ENCODE data around the gene CCDC175. TPM values are rescaled to one million over a fixed set of nuclear protein-coding genes. Genes with fewer than 3 reads are reported as not detected.

CCDC175 gene
- total and polyA plus RNA-seq, 2 donors (not counting 3 experiments of a cell fraction or from before 2014, with no cell fraction given) = not detected

- H2AFZ ChIP-seq (ENCODE audit: low read depth, low read length) = no peak overlapping the region
- no peaks in the 10 kb centered on the region for H3K9me3 ChIP-seq (replicated peaks; ENCODE audit: control insufficient read depth, insufficient read depth, low read length)
- no TSS peak for BruUV-seq (replicated peaks)
- H3K27me3 ChIP-seq (ENCODE audit: control insufficient read depth in 2 of 2, insufficient read depth in 2 of 2, low read length in 2 of 2) = peaks cover 5 to 25% of the 10 kb centered on the region in 2 experiments
- H3K79me2 ChIP-seq (ENCODE audit: control insufficient read depth, insufficient read depth, low read length) = no peaks in the 10 kb centered on the region
- H4K20me1 ChIP-seq (replicated peaks; ENCODE audit: control insufficient read depth, extremely low read depth, insufficient read depth, low read length) = no peaks in the 10 kb centered on the region
- H3K36me3 ChIP-seq (ENCODE audit: control insufficient read depth in 2 of 2, extremely low read depth in 1 of 2, insufficient read depth in 2 of 2, low read length in 2 of 2) = no peaks in the 10 kb centered on the region
- no peaks in the 10 kb centered on the region for H3K4me1 ChIP-seq (ENCODE audit: control insufficient read depth, extremely low read depth, insufficient read depth, low read length)
- CTCF ChIA-PET = interaction anchor here (1.2 kb wide), 1 partner anchor 12 kb away, joined by 6 read pairs; the partner anchor contains the start of gene CCDC175
- POLR2A ChIA-PET = no interaction called here
- dilution Hi-C loops (cut with MboI; ENCODE audit: extremely low pct_ligation_motif_present, low sequenced_read_pairs) = no loop called here
- intact Hi-C loops (cut with micrococcal nuclease) = no loop called here
- no peaks in the 10 kb centered on the region for H3K9me1 ChIP-seq (replicated peaks; ENCODE audit: control insufficient read depth, extremely low read depth, insufficient read depth, low read length)
- DNase-seq (ENCODE audit: low read depth, low spot score) (no peak), FAIRE-seq (no peak)
- H3K9ac ChIP-seq (replicated peaks; ENCODE audit: extremely low read depth, insufficient read depth, low read length) = no peak overlapping the region
- H3K4me2 ChIP-seq (ENCODE audit: insufficient read depth, low read length) = no peak overlapping the region
- no peak overlapping the region for H3K4me3 ChIP-seq (replicated peaks in 1 of 3; ENCODE audit: insufficient read depth in 1 of 3, low read depth in 1 of 3, low read length in 3 of 3)
- no peak for TF ChIP-seq FOS (IDR thresholded peaks at IDR 0.05; ENCODE audit: borderline replicate concordance, insufficient read depth, low read length)
- TF ChIP-seq MAX (IDR thresholded peaks at IDR 0.05; ENCODE audit: insufficient read depth, insufficient read length) = no peak
- no peak for TF ChIP-seq EZH2 (IDR thresholded peaks at IDR 0.05; ENCODE audit: borderline replicate concordance, low read depth, low read length, severe bottlenecking)
- TF ChIP-seq POLR2AphosphoS5 (IDR thresholded peaks at IDR 0.05; ENCODE audit: insufficient read depth, low read depth, low read length) = no peak
- TF ChIP-seq MYC (IDR thresholded peaks at IDR 0.05; ENCODE audit: low read depth, low read length) = no peak
- TF ChIP-seq CTCF (IDR thresholded peaks at IDR 0.05; ENCODE audit: extremely low read depth in 1 of 2, insufficient read depth in 1 of 2, low read depth in 1 of 2, low read length in 2 of 2) = no peak
- TF ChIP-seq POLR2A (IDR thresholded peaks at IDR 0.05; ENCODE audit: low read depth, low read length) = no peak
- TF ChIP-seq GATA2 (IDR thresholded peaks at IDR 0.05; ENCODE audit: insufficient read depth, insufficient read length, low read depth, low read length) = no peak
- TF ChIP-seq JUN (IDR thresholded peaks at IDR 0.05; ENCODE audit: borderline replicate concordance, insufficient read depth, insufficient read length, low read depth) = no peak
- no peak overlapping the region for H3K27ac ChIP-seq (ENCODE audit: insufficient read depth, low read depth, low read length)
These were observed 12.2 kb downstream of the CCDC175 start for GRCh38 chr14:59564366-59564765.

Data from endothelial cell of umbilical vein (primary cell).